Parathyroid adenoma (tissue), 2 donors: ENCODE measurements around the gene C8G.

Experiments used
- H2AFZ ChIP-seq: fragments of 300-600 bp; sonication (generic); one replicate; pipeline ENCODE4 v1.7.0; 2017; ENCODE audit warnings: antibody characterized with exemption, mild to moderate bottlenecking
- H3K27ac ChIP-seq: fragments of 300-600 bp; sonication (generic); one replicate; pipeline ENCODE4 v1.7.0; 2017
- H3K27me3 ChIP-seq: fragments of 300-600 bp; sonication (generic); one replicate; pipeline ENCODE4 v1.7.0; 2017; ENCODE audit warnings: low read length; ENCODE audit not compliant: control insufficient read depth, insufficient read depth
- H3K36me3 ChIP-seq: fragments of 300-600 bp; sonication (generic); one replicate; pipeline ENCODE4 v1.7.0; 2017; ENCODE audit warnings: low read length; ENCODE audit not compliant: control insufficient read depth, insufficient read depth
- H3K4me1 ChIP-seq: fragments of 300-600 bp; sonication (generic); one replicate; pipeline ENCODE4 v1.7.0; 2017; ENCODE audit warnings: control low read depth
- H3K4me2 ChIP-seq: fragments of 300-600 bp; sonication (generic); one replicate; pipeline ENCODE4 v1.7.0; 2017; ENCODE audit warnings: low read length
- H3K4me3 ChIP-seq: fragments of 300-600 bp; sonication (generic); one replicate; pipeline ENCODE4 v1.7.0; 2017; ENCODE audit warnings: low read depth, low read length
- H3K79me2 ChIP-seq: fragments of 300-600 bp; sonication (generic); one replicate; pipeline ENCODE4 v1.7.0; 2017; ENCODE audit warnings: control low read depth
- H3K9ac ChIP-seq: fragments of 300-600 bp; sonication (generic); one replicate; pipeline ENCODE4 v1.7.0; 2017; ENCODE audit warnings: mild to moderate bottlenecking
- H3K9me3 ChIP-seq: fragments of 300-600 bp; sonication (generic); one replicate; pipeline ENCODE4 v1.7.0; 2017; ENCODE audit warnings: low read length; ENCODE audit not compliant: control insufficient read depth
- TF ChIP-seq, protein P1 (sequence below): fragments of 300-600 bp; sonication (generic); IDR thresholded peaks from one replicate; pipeline ENCODE4 v1.7.0; 2017; ENCODE audit warnings: antibody characterized with exemption, mild to moderate bottlenecking
- donor health status: primary hyperparathyroidism.

C8G gene

DNA sequence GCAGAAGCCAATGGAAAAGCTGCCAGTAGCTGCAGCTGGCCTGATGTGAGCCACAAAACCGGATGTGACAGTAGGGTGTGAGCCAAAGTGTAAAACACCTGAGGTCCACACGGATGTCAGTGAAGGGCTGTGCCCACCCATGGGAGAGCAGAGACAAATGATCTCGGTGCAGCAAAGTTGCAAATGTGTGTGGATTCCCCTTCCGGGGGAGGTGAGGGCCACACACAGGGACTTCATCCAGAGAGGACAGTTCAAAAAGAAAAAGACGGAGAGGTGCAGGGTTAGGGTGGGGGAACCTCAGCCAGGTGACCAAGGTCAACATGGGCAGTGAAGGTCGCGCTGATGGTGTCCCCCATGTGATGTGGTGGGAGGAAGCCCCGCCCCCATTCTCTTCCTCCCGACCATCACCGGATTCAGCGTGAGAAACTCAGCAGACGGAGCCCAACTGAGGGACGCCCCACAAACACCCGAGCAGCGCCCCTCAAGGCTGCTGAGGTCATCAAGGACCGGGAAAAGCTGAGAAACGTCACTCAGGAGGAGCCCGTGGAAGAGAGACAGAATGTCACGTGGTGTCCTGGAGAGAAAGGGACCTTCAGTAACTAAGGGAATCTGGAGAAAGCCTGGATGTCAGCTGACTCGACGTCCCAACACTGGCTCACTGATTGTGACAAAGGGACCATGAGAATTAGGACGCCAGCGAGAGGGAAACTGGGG is 20.9 kb downstream of the C8G start:
- Histone ChIP-seq H2AFZ (no peak overlapping the region), H3K9me3 (no peaks in the 10 kb centered on the region), H3K36me3 (no peaks in the 10 kb centered on the region), H3K79me2 (no peaks in the 10 kb centered on the region), H3K27ac (no peak overlapping the region), H3K4me2 (peak overlapping the region; percentile 56), H3K4me3 (peak overlapping the region; percentile 13), H3K9ac (no peak overlapping the region), H3K27me3 (no peaks in the 10 kb centered on the region), H3K4me1 (no peaks in the 10 kb centered on the region)
- TF ChIP-seq, protein P1, sequence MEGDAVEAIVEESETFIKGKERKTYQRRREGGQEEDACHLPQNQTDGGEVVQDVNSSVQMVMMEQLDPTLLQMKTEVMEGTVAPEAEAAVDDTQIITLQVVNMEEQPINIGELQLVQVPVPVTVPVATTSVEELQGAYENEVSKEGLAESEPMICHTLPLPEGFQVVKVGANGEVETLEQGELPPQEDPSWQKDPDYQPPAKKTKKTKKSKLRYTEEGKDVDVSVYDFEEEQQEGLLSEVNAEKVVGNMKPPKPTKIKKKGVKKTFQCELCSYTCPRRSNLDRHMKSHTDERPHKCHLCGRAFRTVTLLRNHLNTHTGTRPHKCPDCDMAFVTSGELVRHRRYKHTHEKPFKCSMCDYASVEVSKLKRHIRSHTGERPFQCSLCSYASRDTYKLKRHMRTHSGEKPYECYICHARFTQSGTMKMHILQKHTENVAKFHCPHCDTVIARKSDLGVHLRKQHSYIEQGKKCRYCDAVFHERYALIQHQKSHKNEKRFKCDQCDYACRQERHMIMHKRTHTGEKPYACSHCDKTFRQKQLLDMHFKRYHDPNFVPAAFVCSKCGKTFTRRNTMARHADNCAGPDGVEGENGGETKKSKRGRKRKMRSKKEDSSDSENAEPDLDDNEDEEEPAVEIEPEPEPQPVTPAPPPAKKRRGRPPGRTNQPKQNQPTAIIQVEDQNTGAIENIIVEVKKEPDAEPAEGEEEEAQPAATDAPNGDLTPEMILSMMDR: no peak

GRCh38 chr9:136968333-136969127 is 23.5 kb downstream of the C8G start:
- Histone ChIP-seq H3K4me1 (no peaks in the 10 kb centered on the region), H3K27ac (no peak overlapping the region)
- TF ChIP-seq, protein P1: no peak

DNA sequence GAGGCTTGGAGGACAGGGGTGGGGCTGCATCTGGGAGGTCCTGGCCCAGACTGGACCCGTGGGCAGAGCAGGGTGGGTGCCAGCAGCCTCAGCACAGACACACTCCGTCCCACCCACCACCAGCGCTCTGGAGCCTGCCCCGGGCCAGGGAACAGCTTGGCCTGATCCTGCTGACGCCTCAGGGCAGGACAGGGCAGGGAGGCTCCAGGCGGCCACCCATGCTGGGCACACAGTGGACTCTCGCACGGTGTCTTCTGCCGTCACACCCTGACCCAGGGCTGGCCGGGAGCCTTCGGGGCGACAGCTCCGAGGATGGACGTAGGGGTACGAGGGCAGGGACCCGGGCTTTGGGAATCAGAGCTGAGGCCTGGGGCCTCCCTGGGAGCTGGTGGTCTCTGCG is 24.1 kb downstream of the C8G start:
- TF ChIP-seq, protein P1: no peak
- H2AFZ ChIP-seq: no peak overlapping the region
- no peaks in the 10 kb centered on the region for H3K79me2 ChIP-seq
- no peak overlapping the region for H3K9ac ChIP-seq
- H3K27me3 ChIP-seq: no peaks in the 10 kb centered on the region
- H3K4me3 ChIP-seq: no peak overlapping the region
- H3K36me3 ChIP-seq: no peaks in the 10 kb centered on the region
- H3K9me3 ChIP-seq: no peaks in the 10 kb centered on the region
- H3K4me2 ChIP-seq: no peak overlapping the region
- H3K27ac ChIP-seq: no peak overlapping the region
- H3K4me1 ChIP-seq: no peaks in the 10 kb centered on the region

More at GRCh38 chr9:136968333-136969127, 23.5 kb downstream of the C8G start:
- Histone ChIP-seq H3K79me2 (no peaks in the 10 kb centered on the region), H3K4me2 (no peak overlapping the region), H3K27me3 (no peaks in the 10 kb centered on the region), H3K9ac (no peak overlapping the region), H3K36me3 (no peaks in the 10 kb centered on the region), H3K9me3 (no peaks in the 10 kb centered on the region), H2AFZ (no peak overlapping the region), H3K4me3 (no peak overlapping the region)

- TF ChIP-seq, protein P1: no peak
- H3K27ac ChIP-seq: no peak overlapping the region
- no peak overlapping the region for H3K4me2 ChIP-seq
- H3K79me2 ChIP-seq: no peaks in the 10 kb centered on the region
- no peak overlapping the region for H3K9ac ChIP-seq
- H3K9me3 ChIP-seq: no peaks in the 10 kb centered on the region
- no peaks in the 10 kb centered on the region for H3K36me3 ChIP-seq
- no peaks in the 10 kb centered on the region for H3K27me3 ChIP-seq
- no peaks in the 10 kb centered on the region for H3K4me1 ChIP-seq
- H2AFZ ChIP-seq: no peak overlapping the region
- H3K4me3 ChIP-seq: no peak overlapping the region
Measured at GRCh38 chr9:136969774-136970173, 24.7 kb downstream of the C8G start.
